HG03558 (cell line): Measurements from ENCODE around the gene DPPA4.

Experiments used
- ATAC-seq: cut with Tn5 transposase; IDR thresholded peaks from one replicate; pipeline ENCODE4 v1.9.1; 2021; ENCODE audit warnings: moderate number of reproducible peaks; ENCODE audit not compliant: unreplicated experiment; ENCODE audit errors: extremely low read depth

The DPPA4 gene

DNA sequence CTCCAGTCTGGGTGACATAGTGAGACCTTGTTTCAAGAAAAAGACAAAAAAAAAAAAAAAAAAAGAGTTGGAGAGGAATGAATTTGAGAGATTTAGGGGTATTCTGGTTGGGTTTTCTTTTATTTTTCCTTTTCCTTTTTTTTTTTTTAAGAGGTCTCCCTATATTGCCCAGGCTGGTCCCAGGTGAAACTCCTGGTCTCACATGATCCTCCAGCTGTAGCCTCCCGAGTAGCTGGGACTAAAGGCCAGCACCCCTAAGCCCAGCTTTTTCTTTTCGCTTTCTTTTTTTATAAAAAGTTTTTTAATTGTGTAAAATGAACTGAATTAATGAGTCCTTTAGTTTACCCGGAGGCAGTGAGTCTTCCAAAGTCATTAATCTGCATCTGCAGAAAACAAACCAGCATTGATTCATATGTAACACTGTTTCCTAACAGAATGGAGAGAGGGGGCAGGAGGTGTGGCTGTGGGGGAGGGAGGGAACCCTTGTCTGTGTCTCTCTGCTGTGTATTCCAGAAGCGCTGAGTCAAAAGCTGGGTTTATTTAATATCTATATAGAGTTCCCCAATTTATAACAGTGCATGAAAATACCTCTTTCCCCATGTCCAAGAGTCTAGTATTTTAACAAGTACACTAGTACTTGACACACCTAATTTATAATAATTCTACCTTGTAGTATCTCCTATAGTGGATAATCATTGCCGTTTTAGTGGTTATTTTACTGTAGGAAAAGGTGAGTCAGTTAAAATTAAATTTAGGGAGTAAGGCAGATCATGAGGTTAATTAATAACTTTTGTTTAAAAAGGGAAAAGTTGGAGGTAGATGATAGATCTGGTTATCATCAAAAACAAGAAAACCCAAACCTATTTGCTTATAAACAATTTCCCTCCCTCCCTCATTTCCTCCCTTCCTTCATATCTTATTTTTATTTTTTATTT, 2.6 kb upstream of the DPPA4 start:
- ATAC-seq: no peak

DNA sequence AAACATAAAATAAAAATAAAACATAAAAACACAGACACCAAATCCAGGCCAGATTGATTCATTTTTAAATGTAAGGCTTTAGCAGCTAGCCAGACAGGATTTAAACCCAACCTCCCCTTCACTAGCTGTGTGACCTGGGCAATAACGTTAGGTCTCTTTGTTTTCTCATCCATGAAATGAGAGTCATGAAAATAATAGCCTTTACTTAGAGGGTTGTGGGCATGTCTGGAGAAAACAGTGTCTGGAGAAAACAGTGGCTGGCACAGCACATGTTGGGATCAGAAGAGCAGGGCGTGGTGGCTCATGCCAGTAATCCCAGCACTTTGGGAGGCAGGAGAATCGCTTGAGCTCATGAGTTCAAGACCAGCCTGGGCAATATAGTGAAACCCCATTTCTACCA, 1.9 kb upstream of the DPPA4 start:
- ATAC-seq: no peak

DNA sequence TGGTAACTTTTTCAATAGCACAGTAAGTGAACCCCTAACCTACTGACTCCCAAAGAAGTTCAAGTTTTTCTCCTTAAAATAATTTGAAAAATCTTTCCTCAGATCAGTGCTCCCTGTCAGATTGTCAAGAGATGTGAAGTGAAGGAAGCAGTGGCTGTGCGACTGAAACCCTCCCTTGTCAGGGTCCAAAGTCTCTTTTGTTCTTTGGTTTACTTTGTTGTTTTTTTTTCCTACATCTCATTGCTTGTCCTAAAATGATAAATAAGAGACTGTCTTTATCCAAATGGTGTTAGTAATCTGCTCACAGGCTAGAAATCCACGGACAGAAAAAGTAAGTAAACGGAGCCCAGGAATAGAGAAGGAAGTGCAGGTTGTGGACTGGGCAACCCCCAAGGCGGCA, 976 bp upstream of the DPPA4 start:
- no peak for ATAC-seq

DNA sequence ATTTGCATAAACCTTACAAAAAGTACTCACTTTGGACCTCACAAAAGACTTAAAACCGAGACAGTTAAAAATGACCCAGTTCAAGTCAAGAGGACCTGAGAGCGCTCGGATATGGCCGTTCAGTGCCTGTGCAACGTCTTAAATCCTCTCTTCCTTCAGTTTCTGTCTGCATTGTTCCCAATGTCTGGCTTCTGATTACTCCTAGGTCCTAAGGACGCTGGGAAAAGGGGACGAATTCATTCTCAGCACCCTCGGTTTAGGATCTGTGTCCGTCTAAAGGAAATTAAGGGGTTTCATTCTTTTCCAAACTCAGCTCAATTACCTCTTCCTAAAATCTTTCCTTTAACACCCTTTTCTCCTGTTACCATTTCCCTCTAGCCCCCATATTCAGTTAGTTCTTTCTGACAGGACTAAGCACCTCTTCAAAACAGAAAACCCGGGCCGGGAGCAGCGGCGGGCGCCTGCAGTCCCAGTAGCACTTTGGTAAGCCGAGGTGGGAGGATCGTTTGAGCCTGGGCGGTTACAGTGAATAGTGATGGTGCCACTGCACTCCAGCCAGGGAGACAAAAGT, 970 bp downstream of the DPPA4 start:
- ATAC-seq: no peak

DNA sequence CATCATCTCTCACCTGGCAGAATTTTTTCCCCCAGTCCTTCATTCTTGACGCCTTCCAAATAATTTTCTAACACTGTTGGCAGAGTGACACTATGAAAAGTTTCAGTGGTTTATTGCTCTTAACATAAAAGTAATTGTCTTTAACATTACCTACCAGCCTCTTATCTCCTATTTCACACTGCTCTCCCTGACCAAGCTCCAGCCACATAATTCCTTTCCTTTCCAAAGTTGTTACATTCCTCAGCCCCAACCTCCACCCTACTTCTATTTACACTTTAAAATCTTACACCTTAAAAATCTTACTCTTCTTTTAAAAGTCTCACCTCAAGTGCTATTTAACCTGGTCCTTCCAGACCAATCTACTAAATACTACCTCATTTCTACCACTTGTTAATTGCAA, 2.8 kb downstream of the DPPA4 start:
- no peak for ATAC-seq

DNA sequence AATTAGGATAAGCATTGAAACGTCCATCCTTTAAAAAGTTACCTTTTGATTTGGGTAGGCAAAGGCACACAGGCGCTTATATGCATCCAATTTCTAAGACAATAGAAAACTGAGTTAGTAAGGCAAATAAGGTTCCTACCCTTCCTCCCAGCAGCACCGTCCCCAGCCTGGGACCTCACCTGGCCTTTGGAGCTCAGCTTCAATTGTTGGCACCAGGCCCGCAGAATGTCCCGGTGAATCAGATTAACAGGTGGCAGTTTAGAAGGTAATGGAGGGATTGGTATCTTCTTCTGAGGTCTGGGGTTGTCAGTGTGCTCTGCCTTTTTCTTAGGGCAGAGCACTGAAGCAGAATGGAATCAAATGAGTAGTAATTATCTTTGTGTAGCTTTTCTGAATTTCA, 5.7 kb downstream of the DPPA4 start:
- ATAC-seq: no peak

DNA sequence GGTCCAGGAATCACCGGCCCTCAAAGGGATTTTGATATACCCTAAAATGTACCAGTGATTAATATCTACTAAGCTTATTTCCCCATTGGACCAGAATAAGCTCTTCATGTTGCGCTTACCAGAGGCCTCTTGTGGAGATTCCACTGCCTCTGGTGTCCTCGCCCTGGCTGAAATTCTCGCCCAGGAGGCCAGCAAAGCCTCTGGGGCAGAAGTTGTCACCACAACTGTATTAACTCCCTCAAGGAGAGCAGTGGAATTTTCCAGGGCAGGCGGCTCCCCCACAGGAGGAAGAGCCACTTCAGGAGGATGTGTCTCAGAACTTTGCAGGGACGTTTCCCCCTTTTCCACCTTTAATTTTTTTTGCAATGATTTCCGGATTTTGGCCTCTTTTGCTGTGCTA, 6.9 kb downstream of the DPPA4 start:
- no peak for ATAC-seq

DNA sequence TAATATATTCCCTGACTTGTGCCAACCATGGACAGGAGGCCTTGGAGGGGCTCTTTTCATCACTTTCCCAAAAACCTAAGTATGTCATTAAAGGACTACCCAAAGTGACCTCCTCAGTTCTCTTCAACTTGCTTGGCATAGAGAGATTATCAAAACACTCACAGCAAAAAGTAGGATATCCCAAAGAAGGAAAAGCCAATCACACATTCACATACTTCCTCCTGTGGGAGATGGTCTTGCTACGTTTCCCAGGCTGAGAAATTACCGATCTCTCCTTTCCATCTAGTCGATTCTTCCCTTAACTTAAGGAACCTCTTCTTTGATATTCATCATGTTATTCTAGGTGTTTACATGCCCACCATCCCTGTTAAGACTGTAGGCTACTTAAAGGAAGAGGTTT, 9.1 kb downstream of the DPPA4 start:
- no peak for ATAC-seq

DNA sequence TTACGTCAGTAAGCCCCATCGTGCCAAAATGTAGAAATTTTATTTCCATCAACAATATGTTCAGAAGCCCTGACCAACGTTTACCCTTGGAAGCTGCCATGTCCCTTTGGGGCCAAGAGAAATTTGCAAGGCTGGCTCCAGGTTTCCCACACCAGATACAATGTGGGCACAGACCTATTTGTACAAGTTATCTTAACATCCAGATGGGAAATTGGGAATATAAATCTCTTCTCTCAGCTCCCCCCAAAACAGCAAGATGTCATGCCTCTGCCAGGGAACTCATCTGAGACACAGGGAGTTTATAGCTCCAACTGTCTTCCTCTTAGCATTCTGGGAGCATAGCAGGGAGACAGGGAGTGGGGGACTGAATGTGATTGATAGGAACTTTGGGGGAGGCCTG, 11.7 kb downstream of the DPPA4 start:
- ATAC-seq: no peak

DNA sequence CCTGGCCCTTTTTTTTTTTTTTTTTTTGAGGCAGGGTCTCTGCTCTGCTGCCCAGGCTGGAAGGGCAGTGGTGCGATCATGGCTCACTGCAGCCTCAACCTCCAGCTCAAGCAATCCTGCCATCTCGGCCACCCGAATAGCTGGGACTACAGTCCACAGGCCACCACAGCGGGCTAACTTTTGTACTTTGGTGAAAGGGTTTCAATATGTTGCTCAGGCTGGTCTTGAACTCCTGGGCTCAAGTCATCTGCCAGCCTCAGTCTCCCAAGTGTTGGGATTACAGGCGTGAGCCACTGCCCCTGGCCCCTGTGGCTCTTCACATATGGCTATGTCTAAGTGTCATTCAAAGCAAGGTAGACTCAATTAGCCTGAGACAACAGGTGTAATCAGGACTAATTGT, 12.2 kb downstream of the DPPA4 start:
- no peak for ATAC-seq

DNA sequence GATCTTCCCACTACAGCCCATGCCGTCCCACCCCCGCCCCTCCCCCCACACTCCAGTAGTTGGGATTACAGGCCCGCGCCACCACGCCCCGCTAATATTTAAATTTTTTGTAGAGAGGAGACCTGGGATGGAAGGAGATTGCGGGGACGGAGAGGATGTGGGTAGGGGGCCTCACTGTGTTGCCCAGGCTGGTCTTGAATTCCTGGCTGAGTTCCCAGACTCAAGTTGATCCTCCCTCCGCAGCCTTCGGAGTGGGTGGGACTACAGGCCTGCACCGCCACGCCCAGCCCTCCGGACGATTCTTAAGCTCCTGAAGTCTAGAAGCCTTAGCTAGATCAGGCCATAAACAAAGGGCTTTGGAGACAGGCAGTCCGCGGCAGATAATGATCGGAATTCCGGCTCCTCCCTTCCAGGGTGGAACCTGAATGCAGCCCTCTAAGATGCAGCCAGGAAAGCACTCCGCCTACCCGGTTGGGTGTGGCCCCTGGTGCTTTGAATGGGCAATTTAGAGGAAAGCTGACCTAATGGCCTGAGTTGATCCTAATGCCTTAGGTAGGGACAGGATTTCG, 21.1 kb downstream of the DPPA4 start, which contains the start of gene DPPA2:
DPPA2 (minus strand) TSS at position 356 of the 569 bp plus-strand sequence. CDS start 1,975 bp downstream, outside the sequence.
- no peak for ATAC-seq

DNA sequence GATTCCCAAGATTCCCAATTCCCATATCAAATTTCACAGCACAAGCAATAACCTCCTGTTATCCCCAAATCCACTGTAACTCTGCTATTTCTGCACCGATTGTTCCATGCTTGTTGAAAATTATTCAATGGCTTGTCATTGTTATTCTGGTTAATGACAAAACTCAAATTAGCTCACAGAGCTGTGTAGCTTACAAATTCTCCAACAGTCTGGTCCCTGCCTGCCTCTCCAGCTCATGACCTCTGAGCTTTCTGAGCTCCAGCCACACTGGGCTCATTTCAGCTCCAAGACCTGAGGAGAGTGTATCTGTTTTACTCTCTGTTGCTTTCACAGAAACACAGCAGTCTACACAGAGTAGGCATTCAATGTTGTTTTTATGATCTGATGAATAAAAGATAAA, 24.3 kb downstream of the DPPA4 start:
- no peak for ATAC-seq

DNA sequence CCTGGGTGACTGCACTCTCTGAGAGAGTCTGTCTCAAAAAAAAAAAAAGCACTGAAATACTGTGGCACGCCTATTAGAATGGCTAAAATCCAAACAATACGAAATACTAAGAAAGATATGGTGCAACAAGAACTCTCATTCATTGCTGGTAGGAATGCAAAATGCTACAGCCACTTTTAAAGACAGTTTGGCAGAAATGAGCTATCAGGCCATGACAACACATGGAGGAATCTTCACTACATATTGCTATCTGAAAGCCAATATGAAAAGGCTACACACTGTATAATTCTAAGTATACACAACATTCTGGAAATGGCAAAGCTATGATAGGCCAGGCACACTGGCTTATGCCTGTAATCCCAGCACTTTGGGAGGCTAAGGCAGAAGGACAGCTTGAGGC, 39.9 kb downstream of the DPPA4 start:
- no peak for ATAC-seq

DNA sequence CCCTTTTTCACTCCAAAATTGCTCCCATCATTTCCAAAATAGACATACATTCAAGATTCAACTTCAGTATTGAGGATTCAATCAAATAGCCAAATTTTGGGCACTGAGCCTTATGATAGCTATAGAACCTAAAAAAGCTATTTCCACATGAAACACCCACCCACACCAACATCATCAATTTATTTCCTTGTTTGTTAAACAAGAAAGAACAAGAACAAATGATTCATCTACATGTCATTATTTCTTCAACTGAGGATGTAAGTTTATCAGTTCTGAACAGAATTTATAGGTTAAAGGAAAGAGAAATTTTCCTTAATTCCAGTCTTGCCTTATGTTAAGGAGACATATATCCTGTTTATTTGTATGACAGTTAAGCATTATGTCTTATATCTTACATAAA, 53.3 kb downstream of the DPPA4 start:
- no peak for ATAC-seq

DNA sequence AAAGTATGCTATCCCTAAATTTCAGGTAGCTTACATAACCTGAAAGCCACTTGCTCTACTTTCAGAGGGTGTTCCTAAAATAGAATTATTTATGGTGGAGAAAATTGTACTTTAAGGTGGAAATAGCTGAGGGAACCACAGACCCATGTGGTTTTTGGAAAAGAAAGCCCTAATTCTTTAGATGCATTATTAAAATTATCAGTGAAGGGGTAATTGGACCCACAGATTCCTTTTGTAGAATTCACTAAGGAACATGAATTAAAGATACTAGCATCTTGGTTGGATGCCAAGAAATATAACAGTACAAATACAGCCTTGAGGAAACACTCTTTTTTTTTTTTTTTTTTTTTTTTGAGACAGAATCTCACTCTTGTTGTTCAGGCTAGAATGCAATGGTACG, 58.8 kb downstream of the DPPA4 start:
- ATAC-seq: no peak

DNA sequence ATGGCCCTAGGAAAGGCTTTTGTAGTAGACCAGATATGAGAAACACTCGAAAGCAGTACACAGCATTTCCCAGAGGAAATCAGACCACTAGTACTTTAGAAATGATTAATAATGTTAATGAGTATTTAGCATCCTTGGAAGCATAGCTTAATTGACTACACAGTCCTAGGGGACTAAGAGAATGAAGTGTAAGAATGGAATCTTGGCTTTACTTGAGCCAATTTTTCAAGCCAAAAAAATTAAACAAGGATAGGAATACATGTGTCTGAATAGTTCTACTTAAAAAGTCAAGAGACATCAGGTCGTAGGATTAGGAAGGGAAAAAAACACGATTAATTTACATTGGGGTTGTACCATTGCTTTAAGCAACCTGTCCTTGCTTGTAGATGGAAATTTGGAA, 59.2 kb downstream of the DPPA4 start:
- no peak for ATAC-seq
